GM18517 (cell line): ENCODE measurements around the gene DAB1.

Experiments used
- ATAC-seq: cut with Tn5 transposase; IDR thresholded peaks from one replicate; pipeline ENCODE4 v1.9.1; 2021; ENCODE audit warnings: mild to moderate bottlenecking, moderate library complexity; ENCODE audit not compliant: unreplicated experiment

Gene DAB1

GRCh38 chr1:57321776-57322175 is 102.1 kb downstream of the DAB1 start:
- no peak for ATAC-seq

GRCh38 chr1:57319791-57320190 is 104.1 kb downstream of the DAB1 start:
- ATAC-seq: no peak

GRCh38 chr1:57319165-57319564 is 104.7 kb downstream of the DAB1 start:
- no peak for ATAC-seq

DNA sequence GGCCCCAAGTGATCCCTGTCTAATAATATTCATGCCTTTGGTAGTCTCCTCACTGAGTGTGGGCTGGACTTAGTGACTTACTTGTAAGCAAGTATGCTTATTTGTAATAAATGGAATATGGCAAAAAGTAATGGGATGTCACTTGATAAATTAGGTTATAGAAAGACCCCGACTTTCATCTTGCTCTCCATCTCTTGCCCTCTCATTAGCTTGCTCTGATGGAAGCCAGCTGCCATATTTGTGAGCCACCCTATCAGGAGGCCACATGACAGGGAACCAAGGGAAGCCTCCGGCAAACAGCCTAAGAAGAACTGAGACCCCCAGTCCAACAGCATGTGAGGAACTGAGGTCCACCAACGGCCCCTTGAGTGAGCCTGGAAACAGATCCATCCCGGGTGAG is 107.0 kb downstream of the DAB1 start:
- no peak for ATAC-seq

DNA sequence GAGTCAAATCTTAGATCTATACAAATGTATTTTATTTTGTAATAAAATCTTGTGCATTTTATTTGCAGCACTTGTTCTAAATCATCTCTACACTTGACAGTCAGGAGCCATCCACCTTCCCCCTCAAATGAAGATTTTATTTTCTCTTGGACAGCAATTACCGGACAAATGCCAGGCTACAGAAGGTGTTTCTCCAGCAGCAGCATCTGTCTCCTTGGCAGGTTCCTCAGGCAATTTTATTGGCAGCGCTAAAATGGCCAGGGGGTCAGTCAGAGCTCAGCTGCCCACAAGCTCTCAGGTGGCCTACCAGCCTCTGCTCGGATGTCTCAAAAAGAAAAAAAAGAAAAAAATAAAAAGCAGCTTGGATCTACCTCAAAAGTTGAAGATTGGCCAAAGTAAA is 107.6 kb downstream of the DAB1 start:
- no peak for ATAC-seq

GRCh38 chr1:57312869-57313268 is 111.0 kb downstream of the DAB1 start:
- ATAC-seq: no peak

- no peak for ATAC-seq
Observed at GRCh38 chr1:57311411-57311810, 112.4 kb downstream of the DAB1 start.

GRCh38 chr1:57311006-57311405 is 112.9 kb downstream of the DAB1 start:
- ATAC-seq: no peak

- ATAC-seq: no peak
Observed at GRCh38 chr1:57309630-57310029, 114.2 kb downstream of the DAB1 start.

DNA sequence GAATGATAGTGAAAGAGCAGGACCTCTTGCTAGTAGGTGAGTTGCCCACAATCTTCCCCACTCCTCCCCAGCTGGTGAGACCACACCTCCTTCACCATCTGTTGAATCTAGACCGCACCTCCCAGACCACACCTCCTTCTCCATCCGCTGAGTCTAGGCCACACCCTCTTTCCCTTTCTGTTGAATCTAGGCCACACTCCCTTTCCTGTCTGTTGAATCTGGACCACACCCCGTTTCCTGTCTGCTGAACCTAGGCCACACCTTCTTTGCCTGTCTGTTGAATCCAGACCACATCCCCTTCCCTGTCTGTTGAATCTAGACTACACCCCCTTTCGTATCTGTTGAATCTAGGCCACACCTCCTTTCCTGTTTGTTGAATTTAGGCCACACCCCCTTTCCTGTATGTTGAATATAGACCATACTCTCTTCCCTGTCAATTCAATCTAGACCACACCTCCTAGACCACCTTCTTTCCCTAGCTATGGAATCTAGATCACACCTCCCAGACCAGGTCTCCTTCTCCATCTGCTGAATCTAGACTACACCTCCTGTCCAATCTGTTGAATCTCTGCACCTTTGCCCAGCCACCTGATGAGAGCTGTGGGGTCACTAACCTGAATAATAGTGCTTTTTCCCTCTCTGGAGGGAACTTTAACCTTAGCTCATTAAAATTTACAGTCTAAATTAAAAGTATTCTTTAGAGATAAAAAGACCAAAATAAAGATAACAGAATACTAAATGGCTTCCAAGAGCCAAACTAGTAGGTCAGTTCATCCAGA is 116.3 kb downstream of the DAB1 start:
- peak; percentile 88 for ATAC-seq

- no peak for ATAC-seq
Observed at GRCh38 chr1:57304591-57304990, 119.3 kb downstream of the DAB1 start.

- no peak for ATAC-seq
Observed at GRCh38 chr1:57302812-57303596, 120.9 kb downstream of the DAB1 start.

DNA sequence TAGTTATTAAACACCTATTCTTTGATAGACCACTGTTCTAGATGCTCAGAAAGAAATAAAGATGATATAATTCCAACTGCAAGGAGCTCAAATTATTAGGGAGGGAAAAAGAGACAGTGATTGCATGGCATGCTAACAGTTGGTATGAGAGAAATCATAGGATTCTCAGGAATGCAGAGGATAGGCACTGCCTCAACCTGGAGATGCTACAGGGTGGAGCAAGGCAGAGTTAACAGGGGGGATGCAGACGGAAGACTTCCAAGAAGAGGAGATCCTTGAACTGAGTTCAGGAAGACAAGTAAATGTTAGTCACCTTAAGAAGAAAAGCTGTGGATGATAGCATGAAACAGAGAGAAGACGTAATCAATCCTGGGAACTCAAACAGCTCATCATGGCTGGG is 123.7 kb downstream of the DAB1 start:
- no peak for ATAC-seq

DNA sequence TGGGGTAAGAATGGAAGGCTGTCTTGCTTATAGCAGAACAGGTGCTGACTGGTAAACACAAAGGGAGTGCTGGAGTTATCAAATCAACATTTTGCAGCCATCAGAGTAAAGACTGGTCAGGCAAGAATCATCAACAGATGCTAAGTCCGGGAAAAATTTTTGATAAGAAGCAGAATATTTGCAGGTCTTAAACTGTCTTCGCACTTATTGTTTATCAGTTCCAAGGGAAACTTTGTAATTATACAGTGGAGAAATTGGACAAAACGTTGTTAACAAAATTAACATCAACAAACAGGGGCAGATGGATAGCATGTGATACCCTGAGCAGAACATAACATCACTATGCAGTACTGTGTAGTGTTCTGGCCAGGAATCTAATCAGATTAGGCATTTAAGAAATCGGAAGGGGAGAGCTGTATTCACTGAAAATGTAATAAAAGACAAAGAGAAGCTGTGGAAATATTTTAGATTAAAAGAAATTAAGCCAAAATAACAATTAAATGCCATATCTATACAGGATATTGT is 127.1 kb downstream of the DAB1 start:
- ATAC-seq: no peak

DNA sequence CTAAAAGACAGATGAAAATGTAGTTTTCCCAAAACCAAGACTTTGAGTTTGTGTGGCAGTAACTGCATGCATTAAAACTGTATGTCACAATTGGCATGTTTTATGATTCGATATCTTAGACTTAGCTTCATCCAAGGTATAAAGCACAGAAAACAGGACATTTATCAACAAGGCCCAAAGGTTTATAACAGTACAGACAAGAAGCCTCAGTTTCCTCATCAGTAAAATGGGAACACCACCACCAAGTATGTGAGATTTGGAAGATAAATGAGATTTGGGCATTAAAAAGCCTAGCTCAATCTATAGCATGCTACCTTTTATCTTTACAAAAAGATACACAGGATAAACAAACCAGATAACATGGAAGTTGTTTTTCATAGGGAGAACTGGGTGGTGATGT is 128.5 kb downstream of the DAB1 start:
- no peak for ATAC-seq

DNA sequence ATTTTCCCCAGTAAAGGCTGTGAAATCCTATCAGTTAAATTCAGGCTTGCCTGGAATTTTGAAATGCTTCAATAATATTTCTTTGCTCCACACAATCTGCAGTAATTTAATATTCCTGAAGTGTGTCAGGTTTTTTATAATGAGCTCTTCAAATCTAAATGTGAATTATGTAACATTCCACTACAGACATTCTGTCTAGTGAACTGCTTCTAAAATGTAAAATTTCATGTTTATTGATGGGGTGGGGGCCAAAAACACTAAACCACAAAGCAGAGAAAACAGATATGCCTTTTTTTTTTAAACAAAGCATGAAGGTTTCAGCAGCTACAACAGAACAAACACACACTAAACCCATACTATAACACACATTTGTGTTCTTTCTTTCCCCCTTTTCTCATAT is 129.7 kb downstream of the DAB1 start:
- ATAC-seq: no peak

GRCh38 chr1:57293214-57293613 is 130.6 kb downstream of the DAB1 start:
- no peak for ATAC-seq

DNA sequence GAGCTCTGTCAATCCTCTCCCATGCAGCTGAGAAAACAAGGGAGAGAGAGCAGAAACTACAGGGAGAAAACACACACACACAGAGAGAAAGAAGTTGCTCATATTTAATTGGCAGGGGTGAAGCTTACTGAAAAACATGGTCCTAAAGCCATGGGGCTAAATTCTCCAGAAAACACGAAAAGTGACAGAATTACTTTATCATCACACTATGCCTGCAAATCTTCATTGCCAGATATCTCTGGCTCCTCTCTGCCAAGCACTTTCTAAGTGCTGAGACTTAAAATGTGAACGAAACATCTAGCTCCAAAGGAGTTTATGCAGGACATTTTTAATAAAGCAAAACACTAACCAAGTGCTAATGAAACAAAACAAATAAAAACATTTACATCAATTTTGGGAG is 134.1 kb downstream of the DAB1 start:
- no peak for ATAC-seq

DNA sequence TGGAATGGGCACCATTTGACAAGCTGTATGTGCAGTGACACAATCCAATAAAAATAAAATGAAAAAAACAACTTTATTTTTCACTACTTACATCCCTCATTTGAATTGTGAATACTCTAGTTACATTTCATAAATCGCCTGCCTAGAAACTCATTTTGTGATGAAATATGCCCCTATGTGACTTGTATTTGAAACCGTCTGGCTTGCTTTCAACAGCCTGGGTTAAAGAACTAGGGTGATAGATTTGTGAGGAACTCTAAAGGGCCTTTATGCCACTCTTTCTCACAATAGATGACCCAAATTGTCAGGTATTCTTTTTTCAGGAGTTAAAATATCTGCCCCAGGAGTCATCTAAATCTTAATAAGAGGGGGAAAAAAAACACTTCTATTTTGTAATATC is 137.9 kb downstream of the DAB1 start:
- ATAC-seq: no peak

DNA sequence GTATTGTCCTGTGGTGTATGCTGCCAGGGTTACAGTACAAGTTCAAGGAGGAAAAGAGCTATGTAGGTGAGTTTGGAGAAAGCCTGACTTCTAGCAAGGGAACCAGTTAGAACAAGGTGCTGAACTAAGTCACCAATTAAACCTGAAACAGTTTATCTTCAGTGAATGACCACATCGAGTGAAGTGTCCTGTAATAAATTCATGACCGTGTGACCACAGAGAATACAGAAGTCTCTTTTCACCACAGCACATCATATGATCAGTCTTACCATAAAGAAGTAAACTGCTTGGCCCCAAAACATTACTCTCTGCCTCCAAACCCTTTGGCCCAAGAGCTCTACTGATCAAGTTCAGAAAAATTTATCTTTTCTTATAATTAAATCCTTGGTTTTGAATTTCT is 141.4 kb downstream of the DAB1 start:
- no peak for ATAC-seq

GRCh38 chr1:57281324-57281723 is 142.5 kb downstream of the DAB1 start:
- ATAC-seq: no peak
